Neural crest cell (in vitro differentiated cells): ENCODE data around the gene CDO1. TPM values are rescaled to one million over a fixed set of nuclear protein-coding genes. Genes with fewer than 3 reads are reported as not detected.

Source experiments
- DNase-seq: peaks from one replicate; pipeline ENCODE4 v3.0.0; 2021; ENCODE audit warnings: low read depth, mixed read lengths, low spot score
- H3K27ac Mint-ChIP-seq: one replicate; pipeline ENCODE4 v1.8.0; 2021; ENCODE audit warnings: mild to moderate bottlenecking, mixed read lengths; ENCODE audit not compliant: unreplicated experiment
- H3K27me3 Mint-ChIP-seq: 2 replicates; pipeline ENCODE4 v1.8.0; 2021; ENCODE audit warnings: low read depth, mild to moderate bottlenecking, mixed read lengths
- H3K36me3 Mint-ChIP-seq: 2 replicates; pipeline ENCODE4 v1.8.0; 2021; ENCODE audit warnings: low read depth, mild to moderate bottlenecking, mixed read lengths
- H3K4me1 Mint-ChIP-seq: 2 replicates; pipeline ENCODE4 v1.8.0; 2021; ENCODE audit warnings: mixed read lengths
- H3K4me3 Mint-ChIP-seq: one replicate; pipeline ENCODE4 v1.8.0; 2021; ENCODE audit warnings: mild to moderate bottlenecking, mixed read lengths
- H3K9me3 Mint-ChIP-seq: 2 replicates; pipeline ENCODE4 v1.8.0; 2021; ENCODE audit warnings: mixed read lengths
- CTCF ChIP-seq: fragments of 200-600 bp; sonication (generic); conservative IDR thresholded peaks from 2 replicates; pipeline ENCODE4 v1.5.0; 2021; ENCODE audit warnings: antibody characterized with exemption, mild to moderate bottlenecking
- total RNA-seq: library from RNA; stranded (reverse); gene quantifications from 2 replicates; pipeline ENCODE4 v1.2.1, GENCODE V29; 2021

Gene CDO1
- total RNA-seq, 1 donor from 2014 or later, result 28.9 TPM

- Mint-ChIP-seq H3K4me3 (no peak overlapping the region), H3K9me3 (peaks cover 2% of the 10 kb centered on the region), H3K27ac (no peak overlapping the region), H3K27me3 (peaks cover 3% of the 10 kb centered on the region), H3K36me3 (no peaks in the 10 kb centered on the region), H3K4me1 (peaks cover 4% of the 10 kb centered on the region)
- peak; percentile 4 for DNase-seq
- TF ChIP-seq CTCF, result no peak
These were observed 30.9 kb downstream of the CDO1 start for GRCh38 chr5:115785381-115786065.

- peaks cover under 1% of the 10 kb centered on the region for H3K4me1 Mint-ChIP-seq
- TF ChIP-seq CTCF, result no peak
These were observed 38.0 kb downstream of the CDO1 start for GRCh38 chr5:115778417-115778816.

GRCh38 chr5:115776989-115777388 is 39.5 kb downstream of the CDO1 start:
- H3K4me1 Mint-ChIP-seq, result peaks cover 15% of the 10 kb centered on the region
- no peak overlapping the region for H3K4me3 Mint-ChIP-seq
- DNase-seq, result no peak
- no peak for TF ChIP-seq CTCF
- H3K27ac Mint-ChIP-seq, result no peak overlapping the region
- H3K9me3 Mint-ChIP-seq, result peaks cover 2% of the 10 kb centered on the region
- no peaks in the 10 kb centered on the region for H3K36me3 Mint-ChIP-seq
- H3K27me3 Mint-ChIP-seq, result no peaks in the 10 kb centered on the region

More at GRCh38 chr5:115778417-115778816, 38.0 kb downstream of the CDO1 start:
- Mint-ChIP-seq H3K4me3 (no peak overlapping the region), H3K27me3 (no peaks in the 10 kb centered on the region), H3K36me3 (no peaks in the 10 kb centered on the region), H3K27ac (no peak overlapping the region), H3K9me3 (peaks cover 2% of the 10 kb centered on the region)
- DNase-seq, result no peak

GRCh38 chr5:115775999-115776398 is 40.5 kb downstream of the CDO1 start:
- Mint-ChIP-seq H3K27ac (no peak overlapping the region), H3K4me1 (peaks cover 16% of the 10 kb centered on the region), H3K27me3 (no peaks in the 10 kb centered on the region), H3K9me3 (no peaks in the 10 kb centered on the region), H3K4me3 (no peak overlapping the region), H3K36me3 (no peaks in the 10 kb centered on the region)
- DNase-seq, result no peak
- no peak for TF ChIP-seq CTCF

GRCh38 chr5:115774684-115775083 is 41.8 kb downstream of the CDO1 start:
- Mint-ChIP-seq H3K9me3 (no peaks in the 10 kb centered on the region), H3K36me3 (no peaks in the 10 kb centered on the region), H3K27ac (no peak overlapping the region), H3K4me1 (peaks cover 16% of the 10 kb centered on the region), H3K27me3 (no peaks in the 10 kb centered on the region), H3K4me3 (no peak overlapping the region)
- DNase-seq, result no peak
- no peak for TF ChIP-seq CTCF
